HCT116 (cell line): ENCODE data around the gene PI16. TPM values are rescaled to one million over a fixed set of nuclear protein-coding genes. Genes with fewer than 3 reads are reported as not detected.
"Not testable (repeated sequence)": the region's sequence is repeated elsewhere in the genome, so short reads cannot be mapped to it uniquely, and the experiment has no call there.

Source experiments
- ATAC-seq: fragments of 200-7000 bp; cut with Tn5 transposase; 2 replicates; pipeline ENCODE4 v1.9.1; 2020; ENCODE audit warnings: mild to moderate bottlenecking, moderate library complexity
- BruUV-seq: library from RNA; stranded (reverse); fragments of 400-500 nt; replicated peaks from 2 replicates; lab custom pipeline; 2021; lab: Mats Ljungman, UMichigan
- CTCF ChIA-PET: fragments of 300-600 bp; sonication (Branson Sonifier 250); formaldehyde crosslinking; loops from one replicate; lab custom pipeline; 2021; ENCODE audit warnings: antibody characterized with exemption; lab: Charles Lee
- POLR2A ChIA-PET: fragments of 300-600, 350-600 bp; sonication (Branson Sonifier 250); formaldehyde crosslinking; loops from one replicate; lab custom pipeline; 2021; ENCODE audit warnings: antibody characterized with exemption; lab: Charles Lee
- RAD21 ChIA-PET, 2 experiments: fragments of 300-600 bp; sonication (Branson Sonifier 250); formaldehyde crosslinking; loops; one replicate each; lab custom pipeline; 2023; ENCODE audit warnings: low total read pairs in 2 of 2; ENCODE audit not compliant: uncharacterized antibody in 2 of 2, unreplicated experiment in 2 of 2, low non-redundant PET in 1 of 2; lab: Charles Lee
- DNase-seq: peaks from one replicate; pipeline ENCODE4 v3.0.0-alpha.2; 2010; ENCODE audit warnings: low read depth, low spot score
- H2AFZ ChIP-seq: fragments of 200-600 bp; shearing (Covaris generic), sonication (generic); 2 replicates; pipeline ENCODE4 v1.6.1; 2017; ENCODE audit warnings: low read depth, mixed run types, mixed read lengths, antibody characterized with exemption, low read length; ENCODE audit not compliant: poor library complexity, severe bottlenecking
- H3K27ac ChIP-seq: 2 replicates; pipeline ENCODE4 v1.5.1; 2012; ENCODE audit warnings: low read depth, low read length
- H3K27me3 ChIP-seq: fragments of 200-600 bp; sonication (generic); 2 replicates; pipeline ENCODE4 v1.6.1; 2016; ENCODE audit warnings: mixed run types, low read length, mixed read lengths; ENCODE audit not compliant: insufficient read depth
- H3K36me3 ChIP-seq, 2 experiments: fragments of 200-500 bp in 1 of 2; fragments of 200-600 bp in 1 of 2; sonication (Bioruptor generic) in 1 of 2; sonication (generic) in 1 of 2; 2 replicates each; pipeline versions ENCODE4 v1.5.1 to v1.6.1; 2014 to 2016; ENCODE audit warnings: low read length in 2 of 2, inconsistent platforms in 1 of 2, mixed read lengths in 1 of 2, mixed run types in 1 of 2; ENCODE audit not compliant: insufficient read depth in 2 of 2, control insufficient read depth in 1 of 2
- H3K4me1 ChIP-seq, 2 experiments: fragments of 200-600 bp in 1 of 2; sonication (generic) in 1 of 2; 2 replicates each; pipeline versions ENCODE4 v1.5.1 to v1.6.1; 2012 to 2017; ENCODE audit warnings: low read length in 2 of 2, inconsistent platforms in 1 of 2, mild to moderate bottlenecking in 1 of 2, mixed read lengths in 1 of 2, mixed run types in 1 of 2, moderate library complexity in 1 of 2; ENCODE audit not compliant: insufficient read depth in 2 of 2, control insufficient read depth in 1 of 2
- H3K4me2 ChIP-seq: fragments of 200-600 bp; sonication (generic); 2 replicates; pipeline ENCODE4 v1.6.1; 2017; ENCODE audit warnings: mixed run types, low read length, mixed read lengths
- H3K4me3 ChIP-seq, 2 experiments: fragments of 200-600 bp in 1 of 2; sonication (generic) in 1 of 2; replicated peaks in 1 of 2; 2 replicates each; pipeline ENCODE4 v1.5.1; 2011 to 2016; ENCODE audit warnings: low read length in 2 of 2, control low read depth in 1 of 2, low read depth in 1 of 2, mild to moderate bottlenecking in 1 of 2, mixed read lengths in 1 of 2, mixed run types in 1 of 2
- H3K79me2 ChIP-seq: fragments of 200-600 bp; sonication (generic); 2 replicates; pipeline ENCODE4 v1.6.1; 2017; ENCODE audit warnings: mild to moderate bottlenecking, mixed run types, low read length, moderate library complexity, mixed read lengths; ENCODE audit not compliant: insufficient read depth
- H3K9ac ChIP-seq: fragments of 200-600 bp; sonication (generic); 2 replicates; pipeline ENCODE4 v1.6.1; 2016; ENCODE audit warnings: low read length, mixed read lengths
- H3K9me2 ChIP-seq: fragments of 200-600 bp; sonication (generic), shearing (Covaris generic); 2 replicates; pipeline ENCODE4 v1.6.1; 2017; ENCODE audit warnings: mixed run types, mild to moderate bottlenecking, moderate library complexity; ENCODE audit not compliant: insufficient read depth
- H3K9me3 ChIP-seq, 2 experiments: fragments of 200-500 bp in 1 of 2; fragments of 200-600 bp in 1 of 2; sonication (Bioruptor generic) in 1 of 2; sonication (generic) in 1 of 2; 2 replicates each; pipeline ENCODE4 v1.6.1; 2014 to 2017; ENCODE audit warnings: low read length in 2 of 2, mixed read lengths in 2 of 2, inconsistent platforms in 1 of 2, low read depth in 1 of 2, mild to moderate bottlenecking in 1 of 2, mixed run types in 1 of 2, moderate library complexity in 1 of 2; ENCODE audit not compliant: control insufficient read depth in 1 of 2, insufficient read depth in 1 of 2
- H4K20me1 ChIP-seq: fragments of 200-600 bp; sonication (generic), shearing (Covaris generic); 2 replicates; pipeline ENCODE4 v1.6.1; 2017; ENCODE audit warnings: mixed run types, mild to moderate bottlenecking, moderate library complexity; ENCODE audit not compliant: insufficient read depth
- ELF1 ChIP-seq: IDR thresholded peaks from 2 replicates; pipeline ENCODE4 v1.6.1; 2012; ENCODE audit warnings: low read depth, borderline replicate concordance
- EZH2 ChIP-seq: fragments of 200-600 bp; sonication (generic); IDR thresholded peaks from 2 replicates; pipeline ENCODE4 v1.6.1; 2017; ENCODE audit warnings: antibody characterized with exemption, mixed run types
- POLR2AphosphoS5 ChIP-seq: IDR thresholded peaks from 2 replicates; pipeline ENCODE4 v1.6.1; 2011; ENCODE audit warnings: mild to moderate bottlenecking, low read depth, low read length, moderate library complexity
- RAD21 ChIP-seq: IDR thresholded peaks from 2 replicates; pipeline ENCODE4 v1.6.1; 2012; ENCODE audit warnings: low read depth, mild to moderate bottlenecking
- SIN3A ChIP-seq: IDR thresholded peaks from 2 replicates; pipeline ENCODE4 v1.6.1; 2012; ENCODE audit warnings: low read depth
- SP1 ChIP-seq: IDR thresholded peaks from 2 replicates; pipeline ENCODE4 v1.6.1; 2012; ENCODE audit warnings: low read depth
- ZFX ChIP-seq: fragments of 450-650 bp; IDR thresholded peaks from 2 replicates; pipeline ENCODE4 v1.6.1; 2017
- intact Hi-C: fragments of 100-400 bp; cut with micrococcal nuclease; formaldehyde crosslinking; loops from 2 replicates; pipeline ENCODE4 v1.10.0; 2022
- total RNA-seq: library from RNA; stranded (reverse); gene quantifications from one replicate; pipeline ENCODE4 v1.2.1, GENCODE V29; 2021; ENCODE audit not compliant: unreplicated experiment
- TF ChIP-seq, protein P1 (sequence below): IDR thresholded peaks from 2 replicates; pipeline ENCODE4 v1.6.1; 2012; ENCODE audit warnings: low read depth

The PI16 gene
- total RNA-seq, 1 experiment from 2014 or later = 0.59 TPM

DNA sequence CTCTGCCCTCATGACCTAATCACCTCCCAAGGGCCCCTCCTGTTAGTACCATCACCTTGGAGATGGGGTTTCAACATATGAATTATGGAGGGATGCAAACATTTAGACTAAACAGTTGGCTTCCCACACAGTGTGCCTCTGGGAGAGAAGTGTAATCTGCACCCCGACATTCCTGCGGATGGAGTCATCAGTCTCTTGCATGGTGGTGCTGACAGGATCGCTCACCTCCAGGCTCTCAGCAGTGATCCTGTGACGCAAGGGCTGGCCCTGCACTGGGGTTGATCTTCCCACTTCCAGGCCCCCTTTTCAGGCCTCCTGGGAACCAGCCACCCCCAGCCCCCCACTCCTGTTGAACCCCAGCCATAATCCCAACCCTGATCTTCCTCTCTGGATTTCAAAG lies 16.0 kb upstream of the PI16 start:
- ATAC-seq (no peak), DNase-seq (no peak)
- Histone ChIP-seq H2AFZ (no peak overlapping the region), H3K9ac (no peak overlapping the region), H3K4me1 (peaks cover 0 to 2% of the 10 kb centered on the region in 2 experiments; a peak in 2 of 4 replicates), H3K27ac (no peak overlapping the region), H4K20me1 (no peaks in the 10 kb centered on the region), H3K27me3 (no peaks in the 10 kb centered on the region), H3K4me3 (no peak overlapping the region), H3K9me3 (no peaks in the 10 kb centered on the region), H3K36me3 (no peaks in the 10 kb centered on the region), H3K79me2 (no peaks in the 10 kb centered on the region), H3K4me2 (no peak overlapping the region), H3K9me2 (no peaks in the 10 kb centered on the region)
- ChIA-PET CTCF (no interaction called here), POLR2A (no interaction called here), RAD21 (no interaction called here)
- TF ChIP-seq RAD21 (no peak), ZFX (0 out of 2 replicates have a peak, but pooled peaks have one; percentile 3)
- BruUV-seq = no TSS peak
- intact Hi-C loops = no loop called here

DNA sequence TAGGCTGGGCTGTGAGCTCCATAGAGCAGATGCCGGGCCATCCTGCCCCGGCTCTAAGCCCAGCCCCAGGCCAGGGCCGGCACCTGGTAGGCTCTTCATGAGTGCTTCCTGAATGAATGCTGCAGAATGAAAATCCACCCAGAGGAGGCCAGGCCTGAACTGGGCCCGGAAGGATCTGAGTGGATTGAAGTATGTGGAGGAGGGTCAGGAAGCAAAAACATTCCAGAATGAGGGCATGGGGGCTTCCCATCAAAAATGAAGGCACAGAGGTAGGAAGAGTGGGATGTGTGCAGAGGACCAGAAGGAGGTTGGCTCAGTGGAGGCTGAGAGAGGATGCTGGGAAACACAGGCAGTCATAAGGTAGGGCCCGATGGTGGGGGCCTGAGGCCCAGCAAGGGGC lies 15.5 kb upstream of the PI16 start:
- CTCF ChIA-PET, H2AFZ ChIP-seq: not testable (repeated sequence)

DNA sequence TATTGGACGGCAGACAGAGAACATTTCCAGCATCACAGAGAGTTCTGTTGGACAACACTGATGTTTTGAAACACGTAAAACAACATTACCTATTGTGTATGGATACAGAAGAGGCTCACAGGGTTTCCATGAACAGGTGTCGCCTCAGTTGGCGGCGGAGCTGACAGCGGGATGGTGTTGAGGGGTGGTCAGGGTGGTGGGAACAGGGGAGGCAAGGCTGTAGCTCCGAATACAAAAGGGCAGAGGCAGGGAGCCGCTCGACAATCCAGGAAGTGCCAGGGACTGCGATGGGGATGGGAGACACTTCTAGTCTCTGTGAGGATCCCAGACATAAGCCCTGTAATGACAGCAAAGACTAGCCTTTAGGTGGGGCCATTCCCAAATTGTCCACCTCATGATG lies 14.5 kb upstream of the PI16 start:
- ATAC-seq = no peak
- H3K9me3 ChIP-seq = no peaks in the 10 kb centered on the region
- no peaks in the 10 kb centered on the region for H3K36me3 ChIP-seq
- H3K4me1 ChIP-seq = no peaks in the 10 kb centered on the region
- no peaks in the 10 kb centered on the region for H3K79me2 ChIP-seq
- no peaks in the 10 kb centered on the region for H3K9me2 ChIP-seq
- CTCF ChIA-PET = no interaction called here
- no TSS peak for BruUV-seq
- H3K9ac ChIP-seq = no peak overlapping the region
- H3K4me2 ChIP-seq = no peak overlapping the region
- no peaks in the 10 kb centered on the region for H4K20me1 ChIP-seq
- POLR2A ChIA-PET = no interaction called here
- no peak overlapping the region for H3K27ac ChIP-seq
- intact Hi-C loops = no loop called here
- RAD21 ChIA-PET = no interaction called here
- H3K27me3 ChIP-seq = no peaks in the 10 kb centered on the region
- no peak for DNase-seq
- H3K4me3 ChIP-seq = no peak overlapping the region
- H2AFZ ChIP-seq = no peak overlapping the region
- TF ChIP-seq, protein P1, sequence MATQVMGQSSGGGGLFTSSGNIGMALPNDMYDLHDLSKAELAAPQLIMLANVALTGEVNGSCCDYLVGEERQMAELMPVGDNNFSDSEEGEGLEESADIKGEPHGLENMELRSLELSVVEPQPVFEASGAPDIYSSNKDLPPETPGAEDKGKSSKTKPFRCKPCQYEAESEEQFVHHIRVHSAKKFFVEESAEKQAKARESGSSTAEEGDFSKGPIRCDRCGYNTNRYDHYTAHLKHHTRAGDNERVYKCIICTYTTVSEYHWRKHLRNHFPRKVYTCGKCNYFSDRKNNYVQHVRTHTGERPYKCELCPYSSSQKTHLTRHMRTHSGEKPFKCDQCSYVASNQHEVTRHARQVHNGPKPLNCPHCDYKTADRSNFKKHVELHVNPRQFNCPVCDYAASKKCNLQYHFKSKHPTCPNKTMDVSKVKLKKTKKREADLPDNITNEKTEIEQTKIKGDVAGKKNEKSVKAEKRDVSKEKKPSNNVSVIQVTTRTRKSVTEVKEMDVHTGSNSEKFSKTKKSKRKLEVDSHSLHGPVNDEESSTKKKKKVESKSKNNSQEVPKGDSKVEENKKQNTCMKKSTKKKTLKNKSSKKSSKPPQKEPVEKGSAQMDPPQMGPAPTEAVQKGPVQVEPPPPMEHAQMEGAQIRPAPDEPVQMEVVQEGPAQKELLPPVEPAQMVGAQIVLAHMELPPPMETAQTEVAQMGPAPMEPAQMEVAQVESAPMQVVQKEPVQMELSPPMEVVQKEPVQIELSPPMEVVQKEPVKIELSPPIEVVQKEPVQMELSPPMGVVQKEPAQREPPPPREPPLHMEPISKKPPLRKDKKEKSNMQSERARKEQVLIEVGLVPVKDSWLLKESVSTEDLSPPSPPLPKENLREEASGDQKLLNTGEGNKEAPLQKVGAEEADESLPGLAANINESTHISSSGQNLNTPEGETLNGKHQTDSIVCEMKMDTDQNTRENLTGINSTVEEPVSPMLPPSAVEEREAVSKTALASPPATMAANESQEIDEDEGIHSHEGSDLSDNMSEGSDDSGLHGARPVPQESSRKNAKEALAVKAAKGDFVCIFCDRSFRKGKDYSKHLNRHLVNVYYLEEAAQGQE = no peak
- TF ChIP-seq ELF1 (no peak), SIN3A (no peak), POLR2AphosphoS5 (no peak), EZH2 (no peak), RAD21 (no peak), SP1 (no peak)

More for the DNA sequence above, 15.5 kb upstream of the PI16 start:
- H3K9me2 ChIP-seq, H4K20me1 ChIP-seq, H3K4me2 ChIP-seq, RAD21 ChIA-PET, H3K9ac ChIP-seq, BruUV-seq, intact Hi-C loops, H3K9me3 ChIP-seq, H3K4me1 ChIP-seq, H3K27ac ChIP-seq, ATAC-seq, POLR2A ChIA-PET, H3K79me2 ChIP-seq, H3K27me3 ChIP-seq, H3K36me3 ChIP-seq, H3K4me3 ChIP-seq, DNase-seq: not testable (repeated sequence)
